NCI-H187 treated with DMSO at 0.1 percent for 48 hours (cell line): ENCODE results near the gene MCF2L.

Experiments used
- DNase-seq: peaks from one replicate; lab custom pipeline; 2025; lab: John Stamatoyannopoulos, UW

MCF2L gene

DNA sequence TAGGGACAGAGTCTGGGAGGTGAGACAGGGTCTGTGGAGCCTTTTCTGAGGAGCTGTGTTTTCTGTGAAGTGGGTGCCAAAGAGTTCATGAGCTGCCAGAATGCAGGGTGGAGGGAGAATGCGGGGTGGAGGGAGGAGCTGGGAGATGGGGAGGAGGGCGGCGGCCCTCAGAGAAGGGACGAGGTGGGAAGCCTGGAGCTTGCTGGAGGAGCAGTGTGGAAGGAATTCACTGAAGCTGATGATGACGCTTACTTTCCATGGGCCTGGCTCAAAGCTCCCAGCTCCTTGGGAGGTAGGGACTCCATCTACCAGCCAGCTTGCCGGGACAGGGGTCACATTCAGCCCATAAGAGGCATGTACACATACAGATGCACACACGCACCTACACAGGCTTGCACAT lies 62.5 kb downstream of the MCF2L start:
- no peak for DNase-seq

DNA sequence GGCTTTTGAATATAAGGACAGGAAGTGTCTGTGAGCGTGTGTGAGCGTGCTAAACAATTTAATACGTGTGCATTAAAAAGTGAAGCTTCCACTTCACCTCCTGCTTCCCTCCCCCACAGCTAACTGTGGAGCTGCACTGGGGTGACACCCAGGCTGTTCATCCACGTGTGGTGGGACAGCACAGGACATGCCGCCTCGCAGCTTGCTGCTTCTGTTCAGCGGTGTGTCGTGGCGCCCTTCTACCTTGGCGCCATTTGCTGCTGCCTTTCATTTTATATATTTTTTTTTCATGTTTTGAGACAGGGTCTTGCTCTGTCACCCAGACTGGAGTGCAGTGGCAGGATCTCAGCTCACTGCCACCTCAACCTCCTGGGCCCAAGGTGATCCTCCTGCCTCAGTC lies 63.3 kb downstream of the MCF2L start:
- no peak for DNase-seq

DNA sequence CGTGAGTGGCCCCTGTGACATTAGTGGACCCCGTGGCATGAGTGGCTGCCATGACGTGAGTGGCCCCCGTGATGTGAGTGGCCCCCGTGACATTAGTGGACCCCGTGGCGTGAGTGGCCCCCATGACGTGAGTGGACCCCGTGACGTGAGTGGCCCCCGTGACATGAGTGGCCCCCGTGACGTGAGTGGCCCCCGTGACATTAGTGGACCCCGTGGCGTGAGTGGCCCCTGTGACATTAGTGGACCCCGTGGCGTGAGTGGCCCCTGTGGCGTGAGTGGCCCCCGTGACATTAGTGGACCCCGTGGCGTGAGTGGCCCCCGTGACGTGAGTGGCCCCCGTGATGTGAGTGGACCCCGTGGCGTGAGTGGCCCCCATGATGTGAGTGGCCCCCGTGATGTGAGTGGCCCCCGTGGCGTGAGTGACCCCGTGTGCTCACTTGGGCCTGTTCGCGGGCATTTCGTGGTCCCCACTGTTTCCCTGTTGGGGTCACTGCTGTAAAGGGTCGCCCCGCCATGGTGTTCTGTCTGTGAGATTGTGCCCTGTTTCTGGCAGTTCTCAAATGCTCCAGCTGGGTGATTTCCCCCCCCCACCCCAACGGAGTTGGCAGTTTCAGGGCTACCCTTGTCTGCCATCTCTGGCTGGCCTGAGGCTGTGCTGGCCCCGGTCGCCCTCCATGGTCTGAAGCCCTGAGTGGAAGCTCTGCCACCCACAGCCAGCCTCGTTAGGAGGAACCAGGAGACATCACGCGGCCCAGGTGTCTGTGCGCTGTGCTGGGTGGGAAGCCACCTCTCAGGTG lies 64.2 kb downstream of the MCF2L start:
- no peak for DNase-seq

DNA sequence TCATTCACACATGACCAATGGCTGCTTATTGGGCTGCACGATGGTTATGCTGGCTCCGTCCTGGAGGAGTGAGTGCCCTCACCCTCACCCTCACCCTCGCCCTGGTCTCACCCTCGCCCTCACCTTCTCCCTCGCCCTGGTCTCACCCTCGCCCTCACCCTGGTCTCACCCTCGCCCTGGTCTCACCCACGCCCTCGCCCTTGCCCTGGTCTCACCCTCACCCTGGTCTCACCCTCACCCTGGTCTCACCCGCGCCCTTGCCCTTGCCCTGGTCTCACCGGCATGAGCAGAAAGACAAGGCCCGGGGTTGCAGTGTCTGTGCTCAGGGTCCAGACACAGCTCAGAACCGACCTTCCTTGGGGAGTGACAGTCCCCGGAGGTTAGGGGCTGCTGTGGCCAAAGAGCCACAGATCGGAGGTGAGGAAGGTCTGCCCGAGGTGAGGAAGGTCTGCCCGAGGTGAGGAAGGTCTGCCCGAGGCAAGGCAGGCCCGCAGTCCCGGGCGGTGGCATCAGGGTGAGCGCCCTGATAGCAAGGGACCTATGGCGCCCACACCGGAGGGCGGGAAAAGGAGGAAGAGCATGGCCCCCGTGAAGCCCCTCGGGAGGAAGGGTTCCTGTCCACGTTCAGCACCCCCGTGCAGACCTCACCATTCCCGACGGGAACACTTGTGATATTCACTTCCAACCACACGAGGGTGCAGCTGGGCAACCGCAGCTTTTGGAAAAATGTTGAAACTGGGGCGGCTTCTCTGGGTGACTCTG lies 65.6 kb downstream of the MCF2L start:
- DNase-seq: no peak

DNA sequence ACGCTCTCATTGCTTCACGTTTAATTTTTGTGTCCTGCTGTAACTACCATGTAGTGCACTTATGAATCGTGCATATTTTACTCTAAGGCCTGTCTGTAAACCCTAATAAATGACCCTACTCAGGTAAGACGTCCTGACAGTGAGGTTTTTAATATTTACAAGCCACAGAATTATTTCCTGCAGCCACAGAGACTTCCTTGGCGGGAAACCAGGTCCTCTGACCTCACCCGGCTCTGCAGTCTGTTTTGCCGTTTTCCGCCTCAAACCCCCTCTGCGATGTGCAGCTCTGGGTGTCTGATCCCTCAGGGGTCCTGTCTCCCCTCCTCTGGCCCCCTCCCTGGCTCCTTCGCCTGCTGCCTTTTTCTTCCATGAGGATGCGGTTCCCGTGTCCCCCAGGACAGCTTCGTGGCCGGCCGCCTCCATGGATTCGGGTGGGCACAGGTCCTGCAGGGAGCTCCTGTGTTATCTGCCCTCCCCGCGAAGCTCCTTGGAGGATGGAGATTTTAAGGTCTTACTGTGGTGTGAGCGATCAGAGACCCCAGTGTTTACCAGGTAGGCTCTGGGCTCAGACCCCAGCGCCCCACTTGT lies 66.3 kb downstream of the MCF2L start:
- no peak for DNase-seq

DNA sequence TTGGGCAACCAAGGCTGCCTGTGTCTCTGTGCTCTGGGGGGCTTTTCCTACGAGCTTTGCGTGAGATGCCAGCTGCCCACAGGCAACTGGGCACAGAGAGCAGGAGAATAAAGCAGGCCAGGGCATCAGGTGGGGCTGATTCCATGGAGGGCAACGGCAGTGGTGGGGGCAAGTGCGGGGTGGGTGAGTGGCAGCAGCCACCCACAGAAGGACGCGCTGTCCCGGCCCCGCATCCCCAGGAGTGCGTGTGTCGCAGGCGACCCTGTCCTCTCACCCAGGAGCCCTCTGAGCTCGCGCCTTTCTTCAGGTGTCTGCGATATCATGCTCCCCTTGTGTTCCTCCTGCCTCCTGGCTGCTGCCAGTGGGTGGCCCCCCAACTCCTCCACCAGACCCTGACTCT lies 67.4 kb downstream of the MCF2L start:
- no peak for DNase-seq

DNA sequence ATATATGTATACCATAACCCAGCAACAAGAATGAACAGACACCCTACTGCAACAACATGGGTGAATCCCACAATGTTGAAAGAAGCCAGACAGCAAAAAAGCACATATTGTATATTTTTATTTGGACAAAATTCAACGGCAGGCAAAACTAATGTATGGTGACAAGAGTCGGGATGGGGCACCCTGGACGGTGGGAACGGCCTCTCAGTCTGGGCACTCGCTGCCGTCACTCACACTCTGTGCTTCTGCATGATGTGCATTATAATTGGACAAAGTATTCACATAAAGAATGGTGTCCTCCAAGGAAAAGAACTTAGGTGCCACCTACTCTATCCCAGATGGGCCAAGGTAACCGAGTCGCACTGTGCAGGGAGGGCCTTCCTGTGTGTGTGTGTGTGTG lies 71.0 kb downstream of the MCF2L start:
- DNase-seq: no peak

DNA sequence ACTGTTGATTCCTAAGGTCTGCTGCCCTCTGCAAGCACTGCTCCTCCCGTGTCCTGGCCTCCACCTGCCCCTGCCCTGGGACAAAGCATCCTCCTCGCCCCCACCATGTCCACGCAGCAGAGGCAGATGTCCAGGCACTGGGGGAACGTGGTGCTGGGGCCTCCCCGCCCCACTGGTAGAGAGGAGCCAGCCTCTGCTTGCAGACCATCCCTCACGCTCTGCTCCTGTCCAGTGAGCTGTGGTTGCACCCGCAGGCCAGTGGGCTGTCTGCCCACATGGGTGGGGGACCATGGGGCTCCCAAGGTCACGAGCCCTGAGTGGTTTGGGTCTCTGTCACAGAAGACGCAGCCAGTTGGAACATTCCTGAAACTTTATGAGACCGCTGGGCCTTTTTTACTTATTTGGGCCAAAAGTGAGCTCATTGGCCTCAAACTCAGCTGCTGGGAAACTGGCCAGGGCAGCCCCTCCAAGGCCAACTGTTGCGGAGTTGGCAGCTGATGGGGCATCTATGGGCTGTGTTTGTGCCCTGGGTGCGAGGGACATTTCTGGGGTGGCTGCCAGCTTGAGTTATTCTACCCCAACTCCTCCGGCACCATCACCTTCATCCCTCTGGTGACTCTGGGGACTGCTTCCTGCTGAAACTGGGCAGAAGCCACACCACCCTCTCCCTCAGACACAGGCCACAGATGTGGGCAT lies 71.7 kb downstream of the MCF2L start:
- DNase-seq: no peak

DNA sequence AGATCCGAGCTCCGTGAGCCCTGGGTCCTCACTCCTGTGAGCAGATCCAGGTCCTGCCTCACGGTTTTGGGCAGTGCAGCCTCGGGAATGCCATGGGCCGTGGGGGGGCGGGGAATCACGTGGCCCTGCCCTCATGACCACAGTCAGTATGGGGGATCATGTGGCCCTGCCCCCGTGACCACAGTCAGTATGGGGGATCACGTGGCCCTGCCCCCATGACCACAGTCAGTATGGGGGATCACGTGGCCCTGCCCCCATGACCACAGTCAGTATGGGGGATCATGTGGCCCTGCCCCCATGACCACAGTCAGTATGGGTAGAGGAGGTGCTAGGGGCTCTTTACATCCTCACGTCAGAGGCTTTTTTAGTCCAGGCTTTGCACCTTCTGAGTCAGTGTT lies 72.3 kb downstream of the MCF2L start:
- no peak for DNase-seq

DNA sequence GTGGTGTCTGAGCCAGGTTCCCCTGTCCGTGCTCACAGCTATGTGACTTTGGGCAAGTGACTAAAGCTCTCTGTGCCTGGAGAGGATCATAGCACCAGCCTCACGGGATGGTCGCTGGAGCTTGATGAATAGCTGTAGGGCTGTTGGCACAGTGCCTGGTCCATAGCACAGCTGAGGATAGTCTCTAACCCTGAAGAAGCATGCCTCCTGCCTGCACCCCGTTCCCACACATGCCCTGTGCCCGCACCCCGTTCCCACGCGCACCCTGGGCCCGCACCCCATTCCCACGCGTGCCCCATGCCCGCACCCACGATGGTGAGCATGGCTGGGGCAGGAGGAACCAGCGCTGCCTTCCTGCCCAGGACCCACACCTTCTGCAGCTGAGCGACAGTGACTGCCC lies 72.9 kb downstream of the MCF2L start:
- DNase-seq: no peak

DNA sequence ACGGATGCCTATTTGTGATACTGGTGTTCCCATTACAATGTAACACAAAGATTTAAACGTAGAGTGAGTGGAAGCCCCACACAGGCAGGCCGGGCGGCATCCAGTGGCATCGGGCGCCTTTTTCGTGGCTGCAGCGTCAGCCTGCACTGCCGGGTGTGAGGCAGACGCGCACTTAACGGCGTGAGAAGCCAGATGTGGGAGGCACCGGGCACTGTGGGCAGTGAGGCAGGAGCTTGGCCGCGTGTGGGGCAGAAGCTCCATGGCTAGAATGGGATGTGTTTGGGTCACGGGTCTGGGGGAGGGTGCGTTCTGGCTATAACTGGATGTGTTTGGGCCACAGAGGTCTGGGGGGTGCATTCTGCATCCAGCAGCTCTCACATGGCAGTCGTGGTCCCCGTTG lies 73.4 kb downstream of the MCF2L start:
- no peak for DNase-seq

DNA sequence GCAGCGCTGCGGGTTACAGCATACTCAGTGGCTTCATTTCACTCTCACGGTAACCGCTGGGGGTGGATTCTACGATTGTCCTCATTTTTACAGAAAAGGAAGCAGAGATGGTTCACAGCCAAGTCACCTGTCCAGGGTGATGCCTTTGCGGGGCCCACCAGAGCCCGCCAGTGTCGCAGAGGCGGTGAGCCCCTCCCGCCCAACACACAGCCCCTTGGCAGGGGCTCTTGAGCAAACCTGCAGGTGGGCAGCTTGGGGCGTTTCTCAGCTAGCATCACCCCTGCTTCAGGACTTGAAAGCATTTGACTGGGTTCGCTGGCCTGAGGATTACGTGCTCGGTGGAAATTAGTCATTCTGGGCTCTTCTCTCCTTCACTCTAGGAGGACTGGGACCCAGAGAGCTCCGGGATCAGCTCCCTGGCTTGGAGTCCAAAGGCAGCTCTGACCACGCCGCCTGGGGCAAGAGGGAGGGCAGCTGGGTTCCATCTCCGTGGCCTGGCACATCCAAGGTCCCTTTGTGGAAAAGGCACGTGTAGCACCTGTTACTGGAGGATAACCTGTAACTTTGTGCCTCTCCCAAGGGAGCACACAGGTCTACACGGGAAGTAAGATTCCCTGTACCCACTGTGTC lies 74.1 kb downstream of the MCF2L start:
- DNase-seq: no peak

DNA sequence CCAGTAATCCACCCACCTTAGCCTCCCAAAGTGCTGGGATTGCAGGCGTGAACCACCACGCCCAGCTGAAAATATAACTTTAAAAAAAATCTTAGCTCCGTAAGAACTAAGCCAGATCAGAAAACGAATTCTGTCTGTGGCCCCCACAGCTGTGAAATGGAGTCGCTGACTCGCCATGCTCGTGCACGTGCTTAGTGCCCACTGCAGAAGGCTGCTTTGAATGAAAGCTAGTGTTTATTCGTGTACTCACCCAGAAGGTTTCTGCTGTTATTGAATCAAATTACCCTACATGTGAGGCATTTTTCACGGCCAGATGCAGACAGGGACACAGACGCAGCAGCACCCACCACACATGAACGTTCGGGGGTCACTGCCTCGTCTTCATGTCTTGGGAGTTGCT lies 74.9 kb downstream of the MCF2L start:
- DNase-seq: no peak

DNA sequence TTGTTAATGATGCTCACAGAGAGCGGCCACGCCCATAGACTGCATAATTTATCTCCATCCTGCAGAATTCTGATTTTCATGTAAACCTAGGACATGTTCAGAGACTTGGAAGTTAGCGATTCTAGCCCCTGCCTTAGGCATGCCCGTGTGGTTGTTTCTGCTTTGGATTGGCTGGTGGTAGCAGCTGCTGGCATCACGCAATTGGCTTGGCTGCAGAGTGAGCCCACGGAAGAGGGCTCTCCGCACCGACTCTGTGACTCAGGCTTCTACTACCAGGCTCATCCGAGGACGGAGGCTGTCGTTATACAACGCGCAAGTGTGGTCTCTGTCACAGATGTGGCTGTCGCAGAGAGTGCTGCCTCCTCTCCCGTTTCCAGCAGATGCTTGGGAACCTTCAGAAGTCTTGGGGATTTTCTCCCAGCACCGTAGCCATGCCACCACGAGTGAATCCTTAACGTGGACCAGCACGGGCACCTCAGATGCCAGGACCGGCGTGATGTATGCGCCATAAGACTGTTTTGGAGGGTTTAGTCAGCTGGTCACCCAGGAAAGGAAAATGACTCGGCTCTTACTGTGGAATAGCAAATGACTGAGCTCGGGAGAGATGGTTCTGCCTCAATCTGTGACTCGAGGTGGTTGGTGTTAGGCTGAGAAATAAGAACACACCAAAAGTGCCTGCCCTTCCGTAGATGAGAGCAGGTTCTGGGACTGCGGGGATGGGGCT lies 75.5 kb downstream of the MCF2L start:
- DNase-seq: no peak

DNA sequence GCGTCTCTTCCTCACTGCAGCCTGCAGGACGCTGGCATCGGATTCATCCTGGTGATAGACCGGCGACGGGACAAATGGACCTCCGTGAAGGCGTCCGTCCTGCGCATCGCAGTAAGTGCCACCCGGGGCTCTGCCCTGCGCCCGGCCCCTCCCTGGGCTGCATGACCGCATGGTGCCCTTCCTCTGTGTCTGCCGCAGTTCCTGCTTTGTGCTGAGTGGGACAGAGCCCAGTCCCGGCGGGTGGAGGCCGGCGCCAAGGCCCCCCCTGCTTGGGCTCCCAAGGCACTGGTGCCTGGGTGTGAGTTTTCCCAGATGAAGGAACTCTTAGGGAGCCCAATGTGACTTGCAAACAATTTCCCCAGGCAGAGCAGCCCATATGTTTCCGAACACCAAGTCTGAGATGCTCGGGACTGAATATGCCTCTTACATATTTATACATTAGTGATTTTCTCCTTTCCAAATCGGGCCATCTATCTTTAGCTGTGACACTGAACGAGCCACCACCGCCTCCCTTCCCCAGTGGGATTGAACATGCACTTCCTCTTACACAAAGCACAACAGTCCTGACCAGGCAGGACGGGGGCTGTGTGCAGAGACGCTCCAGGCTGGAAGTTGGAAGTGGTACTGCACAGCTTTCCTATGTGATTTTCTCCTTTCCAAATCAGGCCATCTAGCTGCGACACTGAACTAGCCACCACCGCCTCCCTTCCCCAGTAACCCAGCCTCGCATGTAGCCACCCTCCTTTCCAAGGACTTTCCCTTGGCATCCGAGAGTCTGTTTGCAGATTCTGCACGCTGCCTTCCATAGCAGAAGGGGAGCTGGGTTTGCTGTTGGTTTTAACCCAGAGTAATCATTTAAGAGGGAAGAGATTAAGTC lies 76.5 kb downstream of the MCF2L start:
- no peak for DNase-seq

DNA sequence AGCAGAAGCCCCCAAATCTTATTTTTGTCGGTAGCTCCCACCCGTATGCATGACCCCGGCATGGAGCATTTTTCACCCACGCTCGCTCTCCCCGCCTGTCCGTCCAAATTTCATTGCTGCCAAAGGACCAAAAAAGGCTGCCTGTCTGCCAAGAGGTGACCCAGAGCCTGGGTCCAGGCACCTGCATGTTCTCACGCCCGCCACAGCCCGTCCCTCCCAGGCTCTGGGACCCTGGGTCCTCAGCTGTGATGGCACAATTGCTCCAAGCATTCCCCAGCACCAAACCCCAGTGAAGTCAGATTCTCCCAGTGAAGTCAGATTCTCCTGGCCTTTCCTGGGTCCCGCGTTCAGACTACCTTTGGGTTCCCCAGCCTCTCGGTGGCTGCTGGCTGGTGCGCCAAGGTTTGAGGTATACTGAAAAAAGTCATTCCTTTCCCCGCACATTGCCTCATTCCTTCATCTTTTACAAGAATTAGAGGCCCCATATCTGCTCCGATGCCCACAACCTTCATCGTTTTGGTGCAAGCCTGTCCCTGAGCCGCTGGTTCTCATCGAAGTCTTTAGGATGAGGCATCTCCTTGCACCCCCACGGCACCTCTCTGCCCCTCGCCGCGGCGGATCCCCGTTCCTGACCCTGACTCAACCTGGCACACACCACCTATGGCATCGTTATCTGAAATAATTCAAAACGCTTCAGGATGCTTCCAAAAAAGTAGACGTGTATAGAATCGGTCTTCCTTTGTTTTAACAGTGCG lies 77.3 kb downstream of the MCF2L start:
- DNase-seq: no peak

DNA sequence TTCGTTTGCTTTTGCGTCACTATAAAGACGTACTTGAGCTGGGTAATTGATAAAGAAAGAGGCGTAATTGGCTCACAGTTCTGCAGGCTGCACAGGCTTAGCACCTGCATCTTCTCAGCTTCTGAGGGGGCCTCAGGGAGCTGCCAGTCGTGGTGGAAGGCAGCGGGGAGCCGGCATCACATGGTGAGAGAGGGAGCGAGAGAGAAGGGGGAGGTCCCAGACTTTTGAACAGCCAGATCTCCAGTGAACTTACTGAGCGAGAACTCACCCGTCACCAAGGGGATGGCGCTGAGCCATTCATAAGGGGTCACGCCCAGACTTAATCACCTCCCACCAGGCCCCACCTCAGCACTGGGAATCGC lies 77.8 kb downstream of the MCF2L start:
- DNase-seq: no peak

DNA sequence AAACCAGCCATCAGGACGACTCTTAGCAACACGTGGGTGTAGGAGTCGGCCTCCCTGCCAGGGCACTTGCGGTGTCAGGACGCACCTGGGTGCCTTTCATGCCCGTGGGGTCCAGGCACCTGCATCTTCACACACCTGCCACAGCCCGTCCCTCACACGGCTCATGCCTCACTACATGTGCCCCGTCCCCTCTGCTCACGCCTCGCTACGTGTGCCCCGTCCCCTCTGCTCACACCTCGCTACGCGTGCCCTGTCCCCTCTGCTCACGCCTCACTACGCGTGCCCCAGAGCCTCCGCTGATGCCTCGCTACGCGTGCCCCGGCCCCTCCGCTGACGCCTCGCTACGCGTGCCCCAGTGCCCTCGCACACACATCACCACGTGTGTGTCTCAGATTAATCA lies 78.6 kb downstream of the MCF2L start:
- no peak for DNase-seq

DNA sequence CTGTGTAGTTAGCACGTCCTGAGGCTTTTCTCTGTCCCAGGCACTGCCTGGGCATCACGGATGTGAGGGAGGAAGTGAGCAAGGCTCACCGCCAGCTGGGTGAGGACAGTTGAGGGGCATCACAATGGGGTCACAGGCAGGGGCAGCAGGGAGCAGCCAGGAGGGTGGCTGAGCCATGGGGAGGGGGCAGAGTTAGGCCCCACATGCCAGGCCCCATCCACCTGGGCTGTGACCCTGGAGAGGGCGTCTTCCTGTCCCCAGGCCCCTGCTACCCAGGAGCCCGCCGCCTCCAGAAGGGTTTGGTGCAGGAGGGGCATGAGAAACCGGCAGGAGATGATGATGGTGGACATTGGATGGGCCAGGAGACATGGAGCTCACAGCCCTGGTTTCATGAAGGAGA lies 79.8 kb downstream of the MCF2L start:
- no peak for DNase-seq

DNA sequence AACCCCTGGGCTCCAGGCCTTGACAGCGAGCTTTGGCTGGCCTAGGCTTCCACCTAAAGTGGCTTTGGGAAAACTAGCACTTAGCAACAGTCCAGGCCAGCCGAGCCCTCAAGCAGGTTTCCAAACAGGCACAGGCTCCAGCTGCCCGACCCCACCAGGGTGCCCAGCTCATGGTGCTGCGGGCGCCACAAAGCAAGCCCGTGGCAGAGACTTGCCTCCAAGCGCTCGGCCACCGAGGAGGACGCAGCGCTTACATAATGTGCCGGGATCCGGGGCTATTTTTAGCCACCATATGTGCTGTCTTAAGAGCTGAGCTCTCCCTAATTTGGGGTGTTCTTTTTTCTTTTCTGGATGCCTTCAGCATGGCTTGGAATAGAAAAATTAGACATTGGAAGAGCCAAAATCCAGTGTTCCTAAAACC lies 80.5 kb downstream of the MCF2L start:
- DNase-seq: no peak
